ENCODE measurements around the gene SENP1. TPM values are rescaled to one million over a fixed set of nuclear protein-coding genes. Genes with fewer than 3 reads are reported as not detected.

SENP1 gene
- total RNA-seq, 1 experiment from 2014 or later: 44.5 TPM

DNA sequence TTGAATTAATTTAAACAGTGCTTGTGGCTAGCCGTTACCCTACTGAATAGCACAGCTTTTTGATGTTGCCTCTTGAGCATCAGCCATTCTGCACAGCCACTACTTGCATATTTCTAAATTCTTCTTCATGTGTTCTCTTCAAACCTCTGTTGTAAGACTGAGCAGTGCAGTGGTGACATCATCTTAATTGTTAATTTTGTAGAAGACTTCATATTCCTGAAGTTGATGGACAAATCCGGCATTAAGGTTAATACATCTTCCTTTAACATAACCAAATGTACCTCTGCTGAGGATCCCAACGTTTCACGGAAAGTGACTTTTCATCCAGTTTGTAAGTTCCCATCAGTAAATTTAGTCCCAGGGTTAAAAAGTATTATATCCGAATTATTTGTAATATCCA, 25.6 kb downstream of the SENP1 start:
- Histone ChIP-seq H3K27ac (ENCODE audit: low read length) (no peak overlapping the region), H3K36me3 (ENCODE audit: insufficient read depth, low read length) (peaks cover 36% of the 10 kb centered on the region), H3K9me3 (ENCODE audit: low read length) (no peaks in the 10 kb centered on the region), H4K20me1 (ENCODE audit: insufficient read depth, low read depth, low read length) (no peaks in the 10 kb centered on the region), H3K79me2 (ENCODE audit: low read length) (peaks cover 5% of the 10 kb centered on the region; the same call in 1 of the 2 replicates), H3K27me3 (ENCODE audit: low read length) (no peaks in the 10 kb centered on the region), H3K4me2 (ENCODE audit: low read depth, low read length, poor library complexity, severe bottlenecking) (no peak overlapping the region), H3K4me1 (ENCODE audit: low read length) (peaks cover 11% of the 10 kb centered on the region), H3K9ac (ENCODE audit: low read length) (no peak overlapping the region), H2AFZ (ENCODE audit: low read length) (no peak overlapping the region), H3K4me3 (ENCODE audit: low read length) (no peak overlapping the region), H3K9me2 (replicated peaks; ENCODE audit: insufficient read depth, low read length) (no peaks in the 10 kb centered on the region)
- DNase-seq: no peak

GRCh38 chr12:48078901-48079300, 27.0 kb downstream of the SENP1 start:
- Histone ChIP-seq H3K9me3 (ENCODE audit: low read length) (no peaks in the 10 kb centered on the region), H3K4me3 (ENCODE audit: low read length) (no peak overlapping the region), H3K79me2 (ENCODE audit: low read length) (peaks cover 5% of the 10 kb centered on the region; the same call in 1 of the 2 replicates), H3K9me2 (replicated peaks; ENCODE audit: insufficient read depth, low read length) (no peaks in the 10 kb centered on the region), H2AFZ (ENCODE audit: low read length) (no peak overlapping the region), H3K4me1 (ENCODE audit: low read length) (peaks cover under 1% of the 10 kb centered on the region; the same call in 1 of the 2 replicates), H3K27me3 (ENCODE audit: low read length) (no peaks in the 10 kb centered on the region), H3K4me2 (ENCODE audit: low read depth, low read length, poor library complexity, severe bottlenecking) (no peak overlapping the region), H3K9ac (ENCODE audit: low read length) (no peak overlapping the region), H3K36me3 (ENCODE audit: insufficient read depth, low read length) (peaks cover 43% of the 10 kb centered on the region), H4K20me1 (ENCODE audit: insufficient read depth, low read depth, low read length) (no peaks in the 10 kb centered on the region), H3K27ac (ENCODE audit: low read length) (no peak overlapping the region)
- DNase-seq: no peak

GRCh38 chr12:48077111-48077510, 28.8 kb downstream of the SENP1 start:
- Histone ChIP-seq H3K79me2 (ENCODE audit: low read length) (no peaks in the 10 kb centered on the region), H3K27ac (ENCODE audit: low read length) (no peak overlapping the region), H4K20me1 (ENCODE audit: insufficient read depth, low read depth, low read length) (no peaks in the 10 kb centered on the region), H3K4me1 (ENCODE audit: low read length) (no peaks in the 10 kb centered on the region; the same call in 1 of the 2 replicates), H3K9ac (ENCODE audit: low read length) (no peak overlapping the region), H3K27me3 (ENCODE audit: low read length) (no peaks in the 10 kb centered on the region), H3K4me3 (ENCODE audit: low read length) (no peak overlapping the region), H3K9me3 (ENCODE audit: low read length) (no peaks in the 10 kb centered on the region), H3K36me3 (ENCODE audit: insufficient read depth, low read length) (peaks cover 37% of the 10 kb centered on the region), H2AFZ (ENCODE audit: low read length) (no peak overlapping the region), H3K4me2 (ENCODE audit: low read depth, low read length, poor library complexity, severe bottlenecking) (no peak overlapping the region), H3K9me2 (replicated peaks; ENCODE audit: insufficient read depth, low read length) (no peaks in the 10 kb centered on the region)
- DNase-seq: no peak

DNA sequence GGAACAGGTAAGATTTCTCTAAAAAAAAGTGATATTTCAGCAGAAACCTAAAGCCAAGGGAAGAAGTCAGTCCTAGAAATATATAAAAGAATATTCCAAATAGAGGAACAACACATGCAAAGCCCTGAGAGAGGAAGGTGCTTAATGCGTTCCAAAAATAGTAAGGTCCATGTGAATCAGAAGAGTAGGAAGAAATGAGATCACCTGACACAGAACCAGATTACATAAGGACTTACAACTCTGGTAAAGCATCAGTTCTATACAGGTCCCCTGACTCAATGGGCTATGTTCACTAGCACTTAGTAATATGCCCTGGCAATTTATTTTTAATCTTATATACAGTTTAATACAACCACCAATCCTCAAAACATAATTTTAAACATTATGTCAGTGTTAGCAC, 30.0 kb downstream of the SENP1 start:
- Histone ChIP-seq H3K79me2 (ENCODE audit: low read length) (no peaks in the 10 kb centered on the region), H4K20me1 (ENCODE audit: insufficient read depth, low read depth, low read length) (no peaks in the 10 kb centered on the region), H2AFZ (ENCODE audit: low read length) (no peak overlapping the region), H3K27me3 (ENCODE audit: low read length) (no peaks in the 10 kb centered on the region), H3K9ac (ENCODE audit: low read length) (no peak overlapping the region), H3K9me3 (ENCODE audit: low read length) (no peaks in the 10 kb centered on the region), H3K9me2 (replicated peaks; ENCODE audit: insufficient read depth, low read length) (no peaks in the 10 kb centered on the region), H3K4me1 (ENCODE audit: low read length) (no peaks in the 10 kb centered on the region; the same call in 1 of the 2 replicates), H3K27ac (ENCODE audit: low read length) (no peak overlapping the region), H3K4me2 (ENCODE audit: low read depth, low read length, poor library complexity, severe bottlenecking) (no peak overlapping the region), H3K36me3 (ENCODE audit: insufficient read depth, low read length) (peaks cover 41% of the 10 kb centered on the region), H3K4me3 (ENCODE audit: low read length) (no peak overlapping the region)
- no peak for DNase-seq

- H3K27me3 ChIP-seq (ENCODE audit: low read length): no peaks in the 10 kb centered on the region
- no peak overlapping the region for H3K4me3 ChIP-seq (ENCODE audit: low read length)
- no peaks in the 10 kb centered on the region for H3K79me2 ChIP-seq (ENCODE audit: low read length)
- no peak overlapping the region for H2AFZ ChIP-seq (ENCODE audit: low read length)
- H3K9me2 ChIP-seq (replicated peaks; ENCODE audit: insufficient read depth, low read length): no peaks in the 10 kb centered on the region
- no peak for DNase-seq
- peaks cover 46% of the 10 kb centered on the region for H3K36me3 ChIP-seq (ENCODE audit: insufficient read depth, low read length)
- H4K20me1 ChIP-seq (ENCODE audit: insufficient read depth, low read depth, low read length): no peaks in the 10 kb centered on the region
- no peaks in the 10 kb centered on the region for H3K9me3 ChIP-seq (ENCODE audit: low read length)
- H3K4me2 ChIP-seq (ENCODE audit: low read depth, low read length, poor library complexity, severe bottlenecking): no peak overlapping the region
- no peak overlapping the region for H3K9ac ChIP-seq (ENCODE audit: low read length)
- no peak overlapping the region for H3K27ac ChIP-seq (ENCODE audit: low read length)
- no peaks in the 10 kb centered on the region; the same call in 1 of the 2 replicates for H3K4me1 ChIP-seq (ENCODE audit: low read length)
Observed at GRCh38 chr12:48074266-48074665, 31.6 kb downstream of the SENP1 start.

DNA sequence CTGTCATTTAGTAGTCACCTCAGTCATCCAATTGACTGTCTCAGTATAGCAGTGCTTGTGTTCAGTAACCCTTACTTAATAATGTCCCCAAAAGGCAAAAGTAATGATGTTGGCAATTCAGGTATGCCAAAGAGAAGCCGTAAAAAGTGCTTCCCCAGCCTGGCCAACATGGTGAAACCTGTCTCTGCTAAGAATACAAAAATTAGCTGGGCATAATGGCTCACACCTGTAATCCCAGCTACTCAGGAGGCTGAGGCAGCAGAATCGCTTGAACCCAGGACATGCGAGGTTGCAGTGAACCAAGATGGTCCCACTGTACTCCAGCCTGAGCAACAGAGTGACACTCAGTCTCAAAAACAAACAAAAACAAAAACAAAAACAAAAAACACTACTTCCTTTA, 33.6 kb downstream of the SENP1 start:
- Histone ChIP-seq H3K4me2 (ENCODE audit: low read depth, low read length, poor library complexity, severe bottlenecking) (no peak overlapping the region), H3K9ac (ENCODE audit: low read length) (no peak overlapping the region), H3K9me3 (ENCODE audit: low read length) (no peaks in the 10 kb centered on the region), H3K27ac (ENCODE audit: low read length) (no peak overlapping the region), H3K36me3 (ENCODE audit: insufficient read depth, low read length) (peaks cover 46% of the 10 kb centered on the region; the same call in 1 of the 2 replicates), H3K9me2 (replicated peaks; ENCODE audit: insufficient read depth, low read length) (no peaks in the 10 kb centered on the region), H3K4me3 (ENCODE audit: low read length) (no peak overlapping the region), H4K20me1 (ENCODE audit: insufficient read depth, low read depth, low read length) (no peaks in the 10 kb centered on the region), H2AFZ (ENCODE audit: low read length) (no peak overlapping the region), H3K79me2 (ENCODE audit: low read length) (no peaks in the 10 kb centered on the region), H3K4me1 (ENCODE audit: low read length) (no peaks in the 10 kb centered on the region; the same call in 1 of the 2 replicates), H3K27me3 (ENCODE audit: low read length) (no peaks in the 10 kb centered on the region)
- no peak for DNase-seq

DNA sequence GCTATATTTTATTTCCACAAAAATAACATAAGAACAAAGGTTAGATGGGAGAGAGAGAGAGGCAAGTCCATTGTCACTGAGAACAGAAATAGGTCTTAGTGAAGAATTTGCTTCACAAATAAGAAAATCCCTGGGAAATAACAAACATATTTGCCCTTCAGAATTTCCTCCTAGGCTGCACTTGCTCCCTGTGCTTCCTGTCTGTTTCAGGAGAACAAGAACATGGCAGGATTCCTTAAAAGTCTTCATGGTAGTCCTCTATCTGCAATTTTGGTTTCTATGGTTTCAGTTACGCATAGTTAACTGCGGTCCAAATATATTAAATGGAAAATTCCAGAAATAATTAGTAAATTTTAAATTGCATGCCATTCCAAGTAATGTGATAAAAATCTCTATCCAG, 34.1 kb downstream of the SENP1 start:
- peaks cover 48% of the 10 kb centered on the region; the same call in 1 of the 2 replicates for H3K36me3 ChIP-seq (ENCODE audit: insufficient read depth, low read length)
- no peak overlapping the region for H3K4me3 ChIP-seq (ENCODE audit: low read length)
- no peak overlapping the region for H3K27ac ChIP-seq (ENCODE audit: low read length)

DNA sequence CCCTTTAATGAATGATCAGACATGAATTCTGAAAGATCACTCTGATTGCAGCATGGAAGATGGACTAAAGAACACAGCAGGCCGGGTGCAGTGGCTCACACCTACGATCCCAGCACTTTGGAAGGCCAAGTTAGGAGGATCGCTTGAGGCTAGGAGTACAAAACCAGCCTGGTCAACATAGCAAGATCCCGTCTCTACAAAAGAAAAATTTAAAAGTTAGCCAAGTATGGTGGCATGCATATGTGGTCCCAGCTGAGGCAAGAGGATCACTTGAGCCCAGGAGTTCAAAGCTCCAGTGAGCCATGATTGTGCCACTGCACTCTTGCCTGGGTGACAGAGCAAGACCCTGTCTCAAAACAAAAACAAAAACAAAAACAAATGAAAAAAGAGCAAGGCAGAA, 35.1 kb downstream of the SENP1 start:
- Histone ChIP-seq H3K36me3 (ENCODE audit: insufficient read depth, low read length) (peaks cover 51% of the 10 kb centered on the region; the same call in 1 of the 2 replicates), H3K27me3 (ENCODE audit: low read length) (no peaks in the 10 kb centered on the region), H2AFZ (ENCODE audit: low read length) (no peak overlapping the region), H3K4me1 (ENCODE audit: low read length) (no peaks in the 10 kb centered on the region), H3K9ac (ENCODE audit: low read length) (no peak overlapping the region), H3K4me2 (ENCODE audit: low read depth, low read length, poor library complexity, severe bottlenecking) (no peak overlapping the region), H4K20me1 (ENCODE audit: insufficient read depth, low read depth, low read length) (no peaks in the 10 kb centered on the region), H3K4me3 (ENCODE audit: low read length) (no peak overlapping the region), H3K9me3 (ENCODE audit: low read length) (no peaks in the 10 kb centered on the region), H3K79me2 (ENCODE audit: low read length) (no peaks in the 10 kb centered on the region), H3K9me2 (replicated peaks; ENCODE audit: insufficient read depth, low read length) (no peaks in the 10 kb centered on the region), H3K27ac (ENCODE audit: low read length) (no peak overlapping the region)
- DNase-seq: no peak

More for the DNA sequence above, 34.1 kb downstream of the SENP1 start:
- Histone ChIP-seq H3K4me2 (ENCODE audit: low read depth, low read length, poor library complexity, severe bottlenecking) (no peak overlapping the region), H4K20me1 (ENCODE audit: insufficient read depth, low read depth, low read length) (no peaks in the 10 kb centered on the region), H3K9me2 (replicated peaks; ENCODE audit: insufficient read depth, low read length) (no peaks in the 10 kb centered on the region), H3K9ac (ENCODE audit: low read length) (no peak overlapping the region), H3K9me3 (ENCODE audit: low read length) (no peaks in the 10 kb centered on the region), H3K27me3 (ENCODE audit: low read length) (no peaks in the 10 kb centered on the region), H2AFZ (ENCODE audit: low read length) (no peak overlapping the region), H3K4me1 (ENCODE audit: low read length) (no peaks in the 10 kb centered on the region), H3K79me2 (ENCODE audit: low read length) (no peaks in the 10 kb centered on the region)
- DNase-seq: no peak

DNA sequence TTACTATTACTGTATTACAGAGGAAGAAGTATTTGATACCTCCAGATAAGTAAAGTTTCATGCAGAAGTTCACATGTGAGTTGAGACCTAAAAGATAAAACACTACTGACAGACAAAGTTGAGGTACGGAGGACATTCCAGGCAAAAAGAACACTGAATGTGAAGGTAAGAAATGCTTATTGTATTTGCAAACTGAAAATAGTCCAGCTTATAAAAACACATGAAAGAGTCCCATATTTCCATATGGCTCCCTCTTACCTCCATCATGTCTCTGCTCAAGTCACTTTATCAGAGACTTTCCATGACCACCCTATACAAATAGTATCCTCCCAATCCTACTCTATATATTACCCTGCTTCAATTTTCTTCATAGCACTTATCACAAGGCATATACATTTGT, 35.8 kb downstream of the SENP1 start:
- H3K9ac ChIP-seq (ENCODE audit: low read length): no peak overlapping the region
- H3K4me2 ChIP-seq (ENCODE audit: low read depth, low read length, poor library complexity, severe bottlenecking): no peak overlapping the region
- H2AFZ ChIP-seq (ENCODE audit: low read length): no peak overlapping the region
- no peak overlapping the region for H3K4me3 ChIP-seq (ENCODE audit: low read length)
- DNase-seq: no peak
- no peak overlapping the region for H3K27ac ChIP-seq (ENCODE audit: low read length)
- no peaks in the 10 kb centered on the region for H4K20me1 ChIP-seq (ENCODE audit: insufficient read depth, low read depth, low read length)
- H3K4me1 ChIP-seq (ENCODE audit: low read length): no peaks in the 10 kb centered on the region
- peaks cover 55% of the 10 kb centered on the region for H3K36me3 ChIP-seq (ENCODE audit: insufficient read depth, low read length)
- no peaks in the 10 kb centered on the region for H3K9me3 ChIP-seq (ENCODE audit: low read length)
- H3K9me2 ChIP-seq (replicated peaks; ENCODE audit: insufficient read depth, low read length): no peaks in the 10 kb centered on the region
- no peaks in the 10 kb centered on the region for H3K27me3 ChIP-seq (ENCODE audit: low read length)
- H3K79me2 ChIP-seq (ENCODE audit: low read length): no peaks in the 10 kb centered on the region
